Uterus (tissue), 2 donors: Measurements from ENCODE around the gene CEP20.

Experiments
- CTCF ChIP-seq, 4 experiments: fragments of 200-600 bp in 2 of 4; fragments of 450-650 bp in 2 of 4; sonication (generic) in 2 of 4; IDR thresholded peaks; one replicate each; pipeline ENCODE4 v1.5.1; 2016 to 2019; ENCODE audit warnings: antibody characterized with exemption in 4 of 4, mild to moderate bottlenecking in 2 of 4, moderate library complexity in 1 of 4
- POLR2A ChIP-seq, 2 donors: fragments of 450-650 bp; IDR thresholded peaks; one replicate each; pipeline ENCODE4 v1.6.1; 2016; ENCODE audit warnings: antibody characterized with exemption in 2 of 2, mild to moderate bottlenecking in 1 of 2, moderate library complexity in 1 of 2

DNA sequence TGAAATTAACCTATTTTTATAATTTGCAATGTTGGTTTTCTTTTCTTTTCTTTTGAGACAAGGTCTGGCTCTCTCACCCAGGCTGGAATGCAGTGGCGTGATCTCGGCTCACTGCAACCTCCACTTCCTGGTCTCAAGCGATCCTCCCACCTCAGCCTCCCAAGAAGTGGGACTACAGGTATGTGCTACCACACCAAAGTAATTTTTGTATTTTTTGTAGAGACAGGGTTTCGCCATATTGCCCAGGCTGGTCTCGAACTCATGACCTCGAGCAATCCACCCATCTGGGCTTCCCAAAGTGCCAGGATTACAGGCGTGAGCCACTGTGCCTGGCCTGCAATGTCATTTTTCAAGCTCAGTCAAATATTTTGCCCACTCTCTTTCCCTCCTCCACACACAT lies 67.6 kb downstream of the CEP20 start:
- no peak for TF ChIP-seq CTCF (IDR thresholded peaks at IDR 0.05)
- TF ChIP-seq POLR2A (IDR thresholded peaks at IDR 0.05), result no peak
